ENCODE data around the gene RBM20.

- no peak for TF ChIP-seq CTCF (IDR thresholded peaks at IDR 0.05)
- TF ChIP-seq REST (IDR thresholded peaks at IDR 0.05; ENCODE audit: insufficient read depth in 1 of 2, low read depth in 2 of 2, low read length in 1 of 2): no peak
Measured at GRCh38 chr10:110668443-110668842, 24.3 kb downstream of the RBM20 start.

All from Panc1 (cell line).